Spleen (tissue), 7 donors: Measurements from ENCODE around the gene YY2.

Source experiments
- POLR2A ChIP-seq, 3 donors: fragments of 450-650 bp; IDR thresholded peaks; one replicate each; pipeline ENCODE4 v1.5.1; 2017; ENCODE audit warnings: antibody characterized with exemption in 3 of 3, mild to moderate bottlenecking in 1 of 3
- TF ChIP-seq, protein P1 (sequence below), 11 experiments: fragments of 200-600 bp in 7 of 11; fragments of 450-650 bp in 4 of 11; sonication (generic) in 4 of 11; IDR thresholded peaks in 8 of 11; conservative IDR thresholded peaks in 3 of 11; 1 replicate in 7 of 11; 2 replicates in 4 of 11; pipeline versions ENCODE4 v1.4.0 to v1.8.0; 2016 to 2021; ENCODE audit warnings: antibody characterized with exemption in 11 of 11, inconsistent platforms in 4 of 11, mild to moderate bottlenecking in 1 of 11
- donor health status: DM: no; HTN: no; CAD: no; lungs with moderate emphysema.
- donor health status: DM: no; HTN: no; CAD: no.
- donor health status: DM: no; HTN: no; CAD: no.

GRCh38 chrX:21839334-21840192 lies 16.2 kb upstream of the YY2 start, which contains the start of gene MBTPS2:
- TF ChIP-seq, protein P1, sequence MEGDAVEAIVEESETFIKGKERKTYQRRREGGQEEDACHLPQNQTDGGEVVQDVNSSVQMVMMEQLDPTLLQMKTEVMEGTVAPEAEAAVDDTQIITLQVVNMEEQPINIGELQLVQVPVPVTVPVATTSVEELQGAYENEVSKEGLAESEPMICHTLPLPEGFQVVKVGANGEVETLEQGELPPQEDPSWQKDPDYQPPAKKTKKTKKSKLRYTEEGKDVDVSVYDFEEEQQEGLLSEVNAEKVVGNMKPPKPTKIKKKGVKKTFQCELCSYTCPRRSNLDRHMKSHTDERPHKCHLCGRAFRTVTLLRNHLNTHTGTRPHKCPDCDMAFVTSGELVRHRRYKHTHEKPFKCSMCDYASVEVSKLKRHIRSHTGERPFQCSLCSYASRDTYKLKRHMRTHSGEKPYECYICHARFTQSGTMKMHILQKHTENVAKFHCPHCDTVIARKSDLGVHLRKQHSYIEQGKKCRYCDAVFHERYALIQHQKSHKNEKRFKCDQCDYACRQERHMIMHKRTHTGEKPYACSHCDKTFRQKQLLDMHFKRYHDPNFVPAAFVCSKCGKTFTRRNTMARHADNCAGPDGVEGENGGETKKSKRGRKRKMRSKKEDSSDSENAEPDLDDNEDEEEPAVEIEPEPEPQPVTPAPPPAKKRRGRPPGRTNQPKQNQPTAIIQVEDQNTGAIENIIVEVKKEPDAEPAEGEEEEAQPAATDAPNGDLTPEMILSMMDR (IDR thresholded peaks at IDR 0.05 in 8 of 11, conservative IDR thresholded peaks at IDR 0.05 in 3 of 11): no peak
- TF ChIP-seq POLR2A (IDR thresholded peaks at IDR 0.05): no peak
